Tibial artery (tissue), 4 donors: ENCODE measurements around the gene CAPN5.
"Not testable (repeated sequence)": the region's sequence is repeated elsewhere in the genome, so short reads cannot be mapped to it uniquely, and the experiment has no call there.

Experiments
- DNase-seq, 2 donors: peaks; one replicate each; pipeline ENCODE4 v3.0.0-alpha.2; 2019
- H3K27ac ChIP-seq, 2 donors: fragments of 200-600 bp; sonication (generic) in 1 of 2; 1 replicate in 1 of 2; 2 replicates in 1 of 2; pipeline ENCODE4 v1.5.1; 2018 to 2019; ENCODE audit warnings: mild to moderate bottlenecking in 1 of 2
- H3K27me3 ChIP-seq, 2 donors: fragments of 200-600 bp; sonication (generic) in 1 of 2; one replicate each; pipeline versions ENCODE4 v1.5.1 to v1.6.0; 2016 to 2019
- H3K36me3 ChIP-seq, 3 donors: fragments of 200-600 bp; sonication (generic) in 2 of 3; one replicate each; pipeline ENCODE4 v1.5.1; 2016 to 2019; ENCODE audit warnings: mild to moderate bottlenecking in 2 of 3
- H3K4me1 ChIP-seq, 4 donors: fragments of 200-600 bp; sonication (generic) in 2 of 4; 1 replicate in 3 of 4; 2 replicates in 1 of 4; pipeline ENCODE4 v1.5.1; 2016 to 2019
- H3K4me3 ChIP-seq, 2 donors: fragments of 200-600 bp; sonication (generic) in 1 of 2; 1 replicate in 1 of 2; 2 replicates in 1 of 2; pipeline ENCODE4 v1.5.1; 2018 to 2019; ENCODE audit warnings: mild to moderate bottlenecking in 2 of 2
- H3K9me3 ChIP-seq, 3 donors: fragments of 200-600 bp; sonication (generic) in 1 of 3; one replicate each; pipeline ENCODE4 v1.5.1; 2016 to 2019
- intact Hi-C: fragments of 100-400 bp; cut with DNase I; formaldehyde crosslinking; loops from one replicate; pipeline ENCODE4 v1.15.0; 2023; ENCODE audit warnings: low total_unique reads
- TF ChIP-seq, protein P1 (sequence below), 2 experiments: fragments of 200-600 bp in 1 of 2; fragments of 450-650 bp in 1 of 2; IDR thresholded peaks; one replicate each; pipeline ENCODE4 v1.5.1; 2017 to 2019; ENCODE audit warnings: antibody characterized with exemption in 2 of 2, mild to moderate bottlenecking in 1 of 2, moderate library complexity in 1 of 2

Gene CAPN5

DNA sequence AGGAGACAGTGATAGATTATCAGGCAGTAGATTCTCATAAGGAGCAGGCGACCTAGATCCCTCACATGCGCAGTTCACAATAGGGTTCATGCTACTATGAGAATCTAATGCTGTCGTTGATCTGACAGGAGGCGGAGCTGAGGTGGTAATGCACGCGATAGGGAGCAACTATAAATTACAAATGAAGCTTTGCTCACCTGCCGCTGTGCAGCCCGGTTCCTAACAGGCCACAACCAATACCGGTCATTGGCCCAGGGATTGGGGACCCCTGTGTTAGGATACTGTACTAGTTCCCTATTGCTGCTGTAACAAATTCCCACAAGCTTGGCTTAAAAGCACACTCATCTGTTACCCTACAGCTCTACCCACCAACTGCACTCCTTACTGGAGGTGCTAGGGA is 21.9 kb upstream of the CAPN5 start:
- no peak for DNase-seq
- H3K27me3 ChIP-seq, result peaks cover 0 to 54% of the 10 kb centered on the region in 2 donors
- intact Hi-C loops, result no loop called here

DNA sequence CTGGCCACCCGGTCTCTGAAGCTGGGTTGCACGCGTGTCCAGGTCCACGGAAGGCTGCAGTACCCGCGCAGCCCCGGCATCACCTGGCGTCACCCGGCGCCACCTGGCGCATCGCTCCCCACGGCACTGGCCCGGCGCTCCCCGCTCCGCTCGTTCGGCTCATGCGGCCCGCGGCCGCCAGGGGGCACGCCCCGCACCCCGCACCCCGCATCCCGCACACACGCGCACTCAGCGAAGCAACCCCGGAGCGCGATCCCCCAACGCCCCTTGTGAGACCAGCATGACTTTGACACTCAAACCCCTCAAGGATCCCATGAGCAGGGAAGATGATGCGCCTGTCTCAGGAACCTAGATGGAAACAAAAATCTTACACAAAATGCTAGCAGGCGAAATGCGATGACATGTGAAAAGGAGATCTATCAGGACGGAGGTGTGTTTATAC is 20.7 kb upstream of the CAPN5 start:
- H3K4me1 ChIP-seq, result peaks cover 0 to 8% (median 7%) of the 10 kb centered on the region in 4 donors
- no peaks in the 10 kb centered on the region for H3K9me3 ChIP-seq
- intact Hi-C loops, result loop anchor here (2.0 kb wide), 1 partner anchor 45 kb away; no protein-coding TSS in a partner anchor
- peaks cover 0 to 42% of the 10 kb centered on the region in 2 donors for H3K27me3 ChIP-seq
- TF ChIP-seq, protein P1, sequence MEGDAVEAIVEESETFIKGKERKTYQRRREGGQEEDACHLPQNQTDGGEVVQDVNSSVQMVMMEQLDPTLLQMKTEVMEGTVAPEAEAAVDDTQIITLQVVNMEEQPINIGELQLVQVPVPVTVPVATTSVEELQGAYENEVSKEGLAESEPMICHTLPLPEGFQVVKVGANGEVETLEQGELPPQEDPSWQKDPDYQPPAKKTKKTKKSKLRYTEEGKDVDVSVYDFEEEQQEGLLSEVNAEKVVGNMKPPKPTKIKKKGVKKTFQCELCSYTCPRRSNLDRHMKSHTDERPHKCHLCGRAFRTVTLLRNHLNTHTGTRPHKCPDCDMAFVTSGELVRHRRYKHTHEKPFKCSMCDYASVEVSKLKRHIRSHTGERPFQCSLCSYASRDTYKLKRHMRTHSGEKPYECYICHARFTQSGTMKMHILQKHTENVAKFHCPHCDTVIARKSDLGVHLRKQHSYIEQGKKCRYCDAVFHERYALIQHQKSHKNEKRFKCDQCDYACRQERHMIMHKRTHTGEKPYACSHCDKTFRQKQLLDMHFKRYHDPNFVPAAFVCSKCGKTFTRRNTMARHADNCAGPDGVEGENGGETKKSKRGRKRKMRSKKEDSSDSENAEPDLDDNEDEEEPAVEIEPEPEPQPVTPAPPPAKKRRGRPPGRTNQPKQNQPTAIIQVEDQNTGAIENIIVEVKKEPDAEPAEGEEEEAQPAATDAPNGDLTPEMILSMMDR (IDR thresholded peaks at IDR 0.05), result peak; percentile 42 to 43
- H3K4me3 ChIP-seq, result no peak overlapping the region
- no peaks in the 10 kb centered on the region for H3K36me3 ChIP-seq
- DNase-seq, result no peak
- H3K27ac ChIP-seq, result no peak overlapping the region

More for the DNA sequence above, 21.9 kb upstream of the CAPN5 start:
- H3K27ac ChIP-seq, result no peak overlapping the region
- H3K4me3 ChIP-seq, result no peak overlapping the region
- TF ChIP-seq, protein P1 (IDR thresholded peaks at IDR 0.05), result no peak
- no peaks in the 10 kb centered on the region for H3K36me3 ChIP-seq
- no peaks in the 10 kb centered on the region for H3K9me3 ChIP-seq
- peaks cover 0 to 14% (median 10%) of the 10 kb centered on the region in 4 donors for H3K4me1 ChIP-seq

GRCh38 chr11:77047007-77047927 is 19.5 kb upstream of the CAPN5 start:
- TF ChIP-seq, protein P1 (IDR thresholded peaks at IDR 0.05), result peak; percentile 69 to 80
- Histone ChIP-seq H3K4me3 (peak overlapping the region; percentile 40 to 48), H3K27ac (peak overlapping the region in 1 of 2 donors; percentile 1), H3K9me3 (no peaks in the 10 kb centered on the region), H3K4me1 (peaks cover 0 to 8% (median 7%) of the 10 kb centered on the region in 4 donors), H3K36me3 (no peaks in the 10 kb centered on the region), H3K27me3 (peaks cover 0 to 32% of the 10 kb centered on the region in 2 donors)
- intact Hi-C loops, result loop anchor here (2.0 kb wide), 1 partner anchor 44 kb away; no protein-coding TSS in a partner anchor
- peak; percentile 82 for DNase-seq

DNA sequence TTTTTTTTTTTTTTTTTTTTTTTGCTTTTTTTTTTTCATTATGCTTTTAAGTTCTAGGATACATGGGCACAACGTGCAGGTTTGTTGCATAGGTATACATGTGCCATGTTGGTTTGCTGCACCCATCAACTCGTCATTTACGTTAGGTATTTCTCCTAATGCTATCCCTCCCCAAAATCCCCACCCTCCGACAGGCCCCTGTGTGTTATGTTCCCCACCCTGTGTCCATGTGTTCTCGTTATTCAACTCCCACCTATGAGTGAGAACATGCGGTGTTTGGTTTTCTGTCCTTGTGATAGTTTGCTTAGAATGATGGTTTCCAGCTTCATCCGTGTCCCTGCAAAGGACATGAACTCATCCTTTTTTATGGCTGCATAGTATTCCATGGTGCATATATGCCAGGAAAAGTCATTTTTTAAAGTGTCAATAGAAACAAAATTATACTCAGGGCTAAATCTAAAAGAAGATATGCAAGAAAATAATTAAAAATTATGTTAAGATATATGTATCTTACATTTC is 18.8 kb upstream of the CAPN5 start:
- H3K9me3 ChIP-seq, H3K36me3 ChIP-seq, H3K4me1 ChIP-seq, H3K4me3 ChIP-seq, DNase-seq, H3K27ac ChIP-seq: not testable (repeated sequence)
- intact Hi-C loops, result loop anchor here (2.0 kb wide), 1 partner anchor 43 kb away; no protein-coding TSS in a partner anchor
- peaks cover 0 to 27% of the 10 kb centered on the region in 2 donors for H3K27me3 ChIP-seq

DNA sequence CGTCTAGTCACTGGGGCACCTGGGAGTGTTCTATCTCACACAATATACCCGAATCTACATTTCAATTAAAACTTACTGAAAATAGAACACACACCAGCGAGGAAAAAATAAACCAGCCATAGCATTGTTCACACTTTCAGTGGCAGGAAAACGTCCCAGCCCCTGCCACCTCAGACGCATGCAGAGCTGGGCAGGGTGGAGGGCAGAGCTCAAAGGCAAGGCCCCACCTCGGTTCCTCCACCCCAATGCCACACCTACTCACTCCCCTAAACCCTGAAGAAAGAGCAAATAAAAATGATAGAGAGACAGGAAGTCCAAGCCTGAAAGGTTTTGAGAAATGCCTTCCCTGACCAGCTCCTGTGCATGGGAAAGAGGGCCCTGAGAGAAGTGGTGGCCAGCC is 17.7 kb upstream of the CAPN5 start:
- no peak for DNase-seq
- intact Hi-C loops, result no loop called here
- TF ChIP-seq, protein P1 (IDR thresholded peaks at IDR 0.05), result no peak

DNA sequence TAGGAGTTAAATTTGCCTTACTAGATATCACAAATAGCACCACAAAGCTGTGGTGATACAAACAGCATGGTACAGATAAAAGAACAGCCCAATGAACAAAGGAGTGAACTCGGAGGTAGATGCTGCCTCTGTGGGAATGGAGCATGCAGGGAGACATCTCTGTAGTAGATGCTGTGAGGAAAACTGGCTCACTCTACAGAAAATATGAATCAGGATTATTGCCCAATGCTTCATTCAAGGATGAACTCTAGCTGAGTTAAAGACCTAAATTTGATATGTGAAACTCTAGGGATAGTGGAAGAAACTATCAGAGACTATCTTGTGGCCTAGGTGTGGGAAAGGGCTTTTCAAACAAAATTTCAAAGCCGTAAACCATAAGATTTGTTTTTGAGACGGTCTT is 15.3 kb upstream of the CAPN5 start:
- no peaks in the 10 kb centered on the region for H3K36me3 ChIP-seq
- no peak overlapping the region for H3K4me3 ChIP-seq
- H3K27ac ChIP-seq, result no peak overlapping the region
- peaks cover 0 to 9% (median 9%) of the 10 kb centered on the region in 3 donors for H3K9me3 ChIP-seq
- DNase-seq, result no peak
- peaks cover 0 to 3% (median 0%) of the 10 kb centered on the region in 4 donors for H3K4me1 ChIP-seq
- intact Hi-C loops, result no loop called here
- peaks cover 0 to 5% of the 10 kb centered on the region in 2 donors for H3K27me3 ChIP-seq
- TF ChIP-seq, protein P1 (IDR thresholded peaks at IDR 0.05), result no peak

More for the DNA sequence above, 17.7 kb upstream of the CAPN5 start:
- H3K9me3 ChIP-seq, result no peaks in the 10 kb centered on the region
- H3K27ac ChIP-seq, result no peak overlapping the region
- H3K36me3 ChIP-seq, result no peaks in the 10 kb centered on the region
- H3K4me1 ChIP-seq, result peaks cover 0 to 8% (median 7%) of the 10 kb centered on the region in 4 donors
- no peak overlapping the region for H3K4me3 ChIP-seq
- H3K27me3 ChIP-seq, result peaks cover 0 to 19% of the 10 kb centered on the region in 2 donors
